HG02642 (cell line): ENCODE data around the gene TRIM52.

Experiments used
- ATAC-seq: cut with Tn5 transposase; IDR thresholded peaks from one replicate; pipeline ENCODE4 v1.9.1; 2021; ENCODE audit warnings: mild to moderate bottlenecking; ENCODE audit not compliant: unreplicated experiment, poor library complexity

TRIM52 gene

GRCh38 chr5:181259283-181259682 lies 1.7 kb downstream of the TRIM52 start:
- no peak for ATAC-seq

- no peak for ATAC-seq
These were observed 2.4 kb downstream of the TRIM52 start for GRCh38 chr5:181258576-181258975.

GRCh38 chr5:181255836-181256578 lies 4.9 kb downstream of the TRIM52 start:
- no peak for ATAC-seq

- ATAC-seq: no peak
These were observed 5.7 kb downstream of the TRIM52 start for GRCh38 chr5:181255276-181255675.

- no peak for ATAC-seq
These were observed 12.7 kb downstream of the TRIM52 start for GRCh38 chr5:181248277-181248676.

GRCh38 chr5:181246276-181247049 lies 14.5 kb downstream of the TRIM52 start:
- peak; percentile 61 for ATAC-seq

- peak; percentile 5 for ATAC-seq
These were observed 15.3 kb downstream of the TRIM52 start for GRCh38 chr5:181245427-181246275.

GRCh38 chr5:181243564-181244343 lies 17.2 kb downstream of the TRIM52 start, which contains the start of gene RACK1:
RACK1 (minus strand) TSS chr5:181243906; CDS start chr5:181243800, 106 bp downstream.
- peak; percentile 63 for ATAC-seq

GRCh38 chr5:181243018-181243563 lies 17.9 kb downstream of the TRIM52 start:
- ATAC-seq: peak; percentile 0

- ATAC-seq: no peak
These were observed 18.9 kb downstream of the TRIM52 start for GRCh38 chr5:181242031-181242451.

- ATAC-seq: no peak
These were observed 19.5 kb downstream of the TRIM52 start for GRCh38 chr5:181241393-181241975.

- ATAC-seq: no peak
These were observed 21.8 kb downstream of the TRIM52 start for GRCh38 chr5:181239062-181239663.

- no peak for ATAC-seq
These were observed 23.1 kb downstream of the TRIM52 start for GRCh38 chr5:181237729-181238385.

GRCh38 chr5:181236954-181237641 lies 23.8 kb downstream of the TRIM52 start:
- ATAC-seq: no peak

GRCh38 chr5:181236471-181236870 lies 24.5 kb downstream of the TRIM52 start:
- no peak for ATAC-seq

- no peak for ATAC-seq
These were observed 25.1 kb downstream of the TRIM52 start for GRCh38 chr5:181235689-181236366.

- no peak for ATAC-seq
These were observed 25.6 kb downstream of the TRIM52 start for GRCh38 chr5:181235323-181235688.
